ENCODE measurements around the gene RGMA.

DNA sequence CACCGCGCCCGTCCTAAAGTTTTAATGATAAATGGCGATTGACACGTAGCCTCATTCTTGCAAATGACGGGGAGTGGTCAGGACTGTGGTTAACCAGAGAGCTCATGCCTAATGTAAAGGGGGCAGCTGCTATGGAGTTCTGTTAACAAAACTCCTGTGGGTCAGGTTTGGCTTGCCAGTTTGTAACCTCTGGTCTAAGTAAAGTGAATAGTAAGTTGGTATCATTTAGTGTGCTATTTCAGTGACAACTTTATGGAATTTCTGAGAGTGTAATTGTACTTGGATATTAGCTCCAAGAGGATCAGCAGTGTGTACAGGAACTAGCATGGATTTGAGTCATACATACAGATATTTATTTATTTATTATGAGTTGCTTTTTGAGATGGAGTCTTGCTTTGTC lies 87.9 kb downstream of the RGMA start:
- TF ChIP-seq, protein P1, sequence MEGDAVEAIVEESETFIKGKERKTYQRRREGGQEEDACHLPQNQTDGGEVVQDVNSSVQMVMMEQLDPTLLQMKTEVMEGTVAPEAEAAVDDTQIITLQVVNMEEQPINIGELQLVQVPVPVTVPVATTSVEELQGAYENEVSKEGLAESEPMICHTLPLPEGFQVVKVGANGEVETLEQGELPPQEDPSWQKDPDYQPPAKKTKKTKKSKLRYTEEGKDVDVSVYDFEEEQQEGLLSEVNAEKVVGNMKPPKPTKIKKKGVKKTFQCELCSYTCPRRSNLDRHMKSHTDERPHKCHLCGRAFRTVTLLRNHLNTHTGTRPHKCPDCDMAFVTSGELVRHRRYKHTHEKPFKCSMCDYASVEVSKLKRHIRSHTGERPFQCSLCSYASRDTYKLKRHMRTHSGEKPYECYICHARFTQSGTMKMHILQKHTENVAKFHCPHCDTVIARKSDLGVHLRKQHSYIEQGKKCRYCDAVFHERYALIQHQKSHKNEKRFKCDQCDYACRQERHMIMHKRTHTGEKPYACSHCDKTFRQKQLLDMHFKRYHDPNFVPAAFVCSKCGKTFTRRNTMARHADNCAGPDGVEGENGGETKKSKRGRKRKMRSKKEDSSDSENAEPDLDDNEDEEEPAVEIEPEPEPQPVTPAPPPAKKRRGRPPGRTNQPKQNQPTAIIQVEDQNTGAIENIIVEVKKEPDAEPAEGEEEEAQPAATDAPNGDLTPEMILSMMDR (IDR thresholded peaks at IDR 0.05) = no peak
- no peak for TF ChIP-seq POLR2A (IDR thresholded peaks at IDR 0.05)
- no peak for TF ChIP-seq POLR2AphosphoS5 (IDR thresholded peaks at IDR 0.05; ENCODE audit: insufficient read depth in 1 of 2, low read depth in 1 of 2)

All from vagina (tissue), 2 donors.